ENCODE results near the gene TOX2. TPM values are rescaled to one million over a fixed set of nuclear protein-coding genes. Genes with fewer than 3 reads are reported as not detected.

TOX2 gene
- total and polyA plus RNA-seq, 7 donors = 0.06 to 0.53 (median 0.38) TPM

GRCh38 chr20:44034451-44034850 is 119.8 kb downstream of the TOX2 start:
- intact Hi-C loops (cut with DNase I) = no loop called here
- no peak for TF ChIP-seq CTCF (IDR thresholded peaks at IDR 0.05)
- H3K27me3 ChIP-seq (ENCODE audit: insufficient read depth in 3 of 3, low read length in 2 of 3) = peaks cover 0 to 36% (median 8%) of the 10 kb centered on the region in 3 donors
- WGBS, 3 donors = 60 to 79% (median 75%) methylated on average over 1 of the region's 1 CpG
- DNase-seq (no peak), ATAC-seq (no peak)
- no peaks in the 10 kb centered on the region for H3K4me1 ChIP-seq
- no peaks in the 10 kb centered on the region for H3K9me3 ChIP-seq
- no peak overlapping the region for H3K4me3 ChIP-seq
- H3K36me3 ChIP-seq (ENCODE audit: insufficient read depth in 1 of 2, low read depth in 1 of 2) = no peaks in the 10 kb centered on the region
- H3K27ac ChIP-seq = no peak overlapping the region

- intact Hi-C loops (cut with DNase I) = no loop called here
- no peak for ATAC-seq
- Histone ChIP-seq H3K4me1 (no peaks in the 10 kb centered on the region), H3K9me3 (no peaks in the 10 kb centered on the region), H3K27ac (no peak overlapping the region), H3K4me3 (no peak overlapping the region), H3K36me3 (ENCODE audit: insufficient read depth in 1 of 2, low read depth in 1 of 2) (no peaks in the 10 kb centered on the region), H3K27me3 (ENCODE audit: insufficient read depth in 3 of 3, low read length in 2 of 3) (peaks cover 0 to 41% (median 8%) of the 10 kb centered on the region in 3 donors)
- DNase-seq = no peak
- 74 to 80% (median 75%) methylated on average over 12 of the region's 12 CpGs for WGBS, 3 donors
- no peak for TF ChIP-seq CTCF (IDR thresholded peaks at IDR 0.05)
These were observed 120.4 kb downstream of the TOX2 start for GRCh38 chr20:44034965-44035635.

GRCh38 chr20:44035924-44036323 is 121.3 kb downstream of the TOX2 start:
- no peak for ATAC-seq
- H3K9me3 ChIP-seq = no peaks in the 10 kb centered on the region
- intact Hi-C loops (cut with DNase I) = no loop called here
- H3K4me3 ChIP-seq = no peak overlapping the region
- WGBS, 3 donors = 36 to 46% (median 44%) methylated on average over 8 of the region's 8 CpGs
- H3K4me1 ChIP-seq = no peaks in the 10 kb centered on the region
- no peak for TF ChIP-seq CTCF (IDR thresholded peaks at IDR 0.05)
- no peak for DNase-seq
- H3K27ac ChIP-seq = no peak overlapping the region
- no peaks in the 10 kb centered on the region for H3K36me3 ChIP-seq (ENCODE audit: insufficient read depth in 1 of 2, low read depth in 1 of 2)
- peaks cover 0 to 41% (median 8%) of the 10 kb centered on the region in 3 donors for H3K27me3 ChIP-seq (ENCODE audit: insufficient read depth in 3 of 3, low read length in 2 of 3)

GRCh38 chr20:44036441-44036840 is 121.8 kb downstream of the TOX2 start:
- H3K36me3 ChIP-seq (ENCODE audit: insufficient read depth in 1 of 2, low read depth in 1 of 2) = no peaks in the 10 kb centered on the region
- no peak overlapping the region for H3K4me3 ChIP-seq
- 74 to 79% (median 78%) methylated on average over 4 of the region's 4 CpGs for WGBS, 3 donors
- H3K27ac ChIP-seq = no peak overlapping the region
- intact Hi-C loops (cut with DNase I) = no loop called here
- no peaks in the 10 kb centered on the region for H3K9me3 ChIP-seq
- peaks cover 0 to 41% (median 8%) of the 10 kb centered on the region in 3 donors for H3K27me3 ChIP-seq (ENCODE audit: insufficient read depth in 3 of 3, low read length in 2 of 3)
- no peak for TF ChIP-seq CTCF (IDR thresholded peaks at IDR 0.05)
- DNase-seq = no peak
- ATAC-seq = no peak
- H3K4me1 ChIP-seq = no peaks in the 10 kb centered on the region

- TF ChIP-seq CTCF (IDR thresholded peaks at IDR 0.05) = no peak
- Histone ChIP-seq H3K27me3 (ENCODE audit: insufficient read depth in 3 of 3, low read length in 2 of 3) (peaks cover 0 to 49% (median 7%) of the 10 kb centered on the region in 3 donors), H3K9me3 (no peaks in the 10 kb centered on the region), H3K4me1 (no peaks in the 10 kb centered on the region), H3K36me3 (ENCODE audit: insufficient read depth in 1 of 2, low read depth in 1 of 2) (no peaks in the 10 kb centered on the region), H3K4me3 (no peak overlapping the region), H3K27ac (no peak overlapping the region)
- intact Hi-C loops (cut with DNase I) = no loop called here
- WGBS, 3 donors = 5 to 9% (median 6%) methylated on average over 15 of the region's 15 CpGs
- no peak for ATAC-seq
- DNase-seq = no peak
These were observed 124.0 kb downstream of the TOX2 start for GRCh38 chr20:44038681-44039123.

All from psoas muscle (tissue), 8 donors.